ENCODE data around the gene SNX30.

Gene SNX30

DNA sequence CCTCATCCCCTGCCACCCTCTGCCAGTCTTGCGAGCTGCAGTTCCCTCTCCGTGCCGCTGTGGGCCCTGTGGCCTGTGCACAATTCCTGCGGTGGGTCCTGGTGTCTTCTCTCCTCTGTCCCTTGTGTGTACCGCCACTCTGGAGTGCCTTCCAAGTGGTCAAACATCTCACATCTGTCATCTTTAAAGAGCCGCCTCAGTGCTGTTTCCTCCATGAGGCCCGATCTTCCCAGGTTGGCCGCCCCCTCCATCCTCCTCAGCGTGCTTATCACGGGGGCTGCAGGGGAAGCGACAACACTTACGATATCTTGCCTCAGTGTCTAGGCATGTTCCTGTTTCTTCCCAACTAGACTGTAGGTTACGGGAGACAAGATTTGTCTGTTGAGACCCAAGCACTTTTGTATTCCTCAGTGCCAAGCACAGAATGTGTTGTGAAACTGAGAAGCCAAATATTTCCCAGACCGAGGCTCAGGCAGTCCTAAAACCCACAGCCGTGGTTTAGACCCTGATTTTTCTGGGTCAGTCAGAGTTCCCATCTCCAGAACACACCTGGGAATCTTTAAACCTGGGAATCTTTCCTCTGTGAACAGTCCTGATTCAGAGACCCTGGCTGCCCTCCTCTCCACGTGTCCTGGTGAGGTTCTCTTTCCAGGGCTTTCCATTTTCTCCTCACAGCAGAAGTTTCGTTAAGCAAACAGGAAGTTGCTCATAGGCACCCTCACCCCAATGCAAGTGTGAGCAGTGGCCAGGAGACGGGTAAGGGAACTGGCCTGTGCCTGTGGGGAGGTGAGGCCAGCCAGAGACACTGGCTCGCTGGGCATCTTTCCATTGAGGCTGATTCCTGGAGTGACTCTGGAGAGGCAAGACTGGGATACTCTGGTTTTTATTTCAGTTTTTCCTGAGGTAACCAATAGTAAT is 111.3 kb downstream of the SNX30 start:
- DNase-seq: peak; percentile 87

DNA sequence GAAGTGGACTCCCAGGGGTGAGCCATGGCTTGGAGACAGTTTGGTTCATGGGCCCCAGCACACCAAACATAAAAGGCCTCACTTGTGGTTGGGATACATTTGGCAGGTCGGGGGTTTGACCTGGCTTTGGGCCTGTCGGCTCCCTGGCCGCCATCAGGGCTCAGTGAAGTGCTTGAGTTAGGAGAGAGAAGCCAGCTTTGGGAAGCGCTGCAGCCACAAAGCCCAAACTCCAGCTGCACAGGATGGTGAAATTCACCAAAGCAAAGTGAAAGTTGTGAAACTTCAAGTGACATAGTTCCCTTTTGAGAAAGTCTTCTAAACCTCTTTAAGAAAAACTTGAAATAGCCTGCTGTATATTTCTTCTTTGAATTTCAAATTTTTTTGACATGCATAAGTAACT is 112.7 kb downstream of the SNX30 start:
- peak; percentile 98 for DNase-seq

DNA sequence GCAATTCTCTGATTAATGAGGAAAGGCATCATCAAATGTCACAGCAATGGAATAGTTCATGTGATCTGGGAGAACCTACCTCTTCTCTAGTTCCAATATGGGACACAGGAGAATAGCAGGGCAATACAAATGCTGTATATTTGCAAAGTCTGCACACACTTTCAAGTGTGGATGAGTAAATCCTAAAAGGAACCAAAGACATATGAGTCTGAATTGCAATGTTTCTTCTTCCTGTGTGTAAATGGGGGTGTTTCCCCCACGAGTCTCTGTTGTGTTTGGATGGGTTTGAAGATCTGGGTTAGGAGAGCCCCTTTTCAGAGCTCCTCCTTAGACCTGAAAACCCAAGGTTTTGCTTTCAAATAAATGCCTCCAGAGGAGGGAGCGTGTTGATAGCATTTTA is 113.2 kb downstream of the SNX30 start:
- peak; percentile 61 for DNase-seq

DNA sequence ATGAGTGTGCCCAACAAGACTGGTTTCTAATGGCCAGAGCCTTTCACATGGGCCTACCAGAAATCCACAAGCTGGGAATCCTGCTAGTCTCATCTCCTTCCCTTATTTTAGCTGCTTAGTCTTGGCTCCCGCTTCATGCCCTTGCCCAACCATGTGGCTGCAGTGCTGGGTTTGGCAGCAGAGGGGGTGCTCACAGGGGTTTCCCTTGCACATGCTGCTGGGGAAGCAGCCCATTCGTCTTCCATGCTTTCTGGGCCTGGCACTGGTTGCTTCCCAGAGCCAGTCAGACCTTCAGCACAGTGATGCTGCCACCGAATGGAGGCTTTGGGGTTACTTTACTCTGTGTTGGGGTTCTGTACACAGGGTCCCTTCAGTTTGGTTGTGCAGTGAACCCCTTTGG is 113.8 kb downstream of the SNX30 start:
- DNase-seq: peak; percentile 41

DNA sequence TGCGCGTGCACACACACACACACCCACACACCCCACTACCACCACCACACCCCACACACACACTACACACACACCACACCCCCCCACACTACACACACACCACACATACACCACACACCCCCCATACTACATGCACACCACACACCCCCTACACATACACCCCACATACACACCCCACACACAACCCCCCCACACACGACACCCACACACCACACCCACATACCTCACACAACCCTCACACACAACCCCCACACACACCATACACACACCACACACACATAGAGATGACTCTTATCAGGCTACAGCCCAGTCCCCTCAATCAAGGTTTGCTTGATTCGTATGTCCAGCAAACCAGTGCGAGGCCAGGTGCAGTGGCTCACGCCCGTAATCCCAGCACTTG is 114.4 kb downstream of the SNX30 start:
- DNase-seq: no peak

DNA sequence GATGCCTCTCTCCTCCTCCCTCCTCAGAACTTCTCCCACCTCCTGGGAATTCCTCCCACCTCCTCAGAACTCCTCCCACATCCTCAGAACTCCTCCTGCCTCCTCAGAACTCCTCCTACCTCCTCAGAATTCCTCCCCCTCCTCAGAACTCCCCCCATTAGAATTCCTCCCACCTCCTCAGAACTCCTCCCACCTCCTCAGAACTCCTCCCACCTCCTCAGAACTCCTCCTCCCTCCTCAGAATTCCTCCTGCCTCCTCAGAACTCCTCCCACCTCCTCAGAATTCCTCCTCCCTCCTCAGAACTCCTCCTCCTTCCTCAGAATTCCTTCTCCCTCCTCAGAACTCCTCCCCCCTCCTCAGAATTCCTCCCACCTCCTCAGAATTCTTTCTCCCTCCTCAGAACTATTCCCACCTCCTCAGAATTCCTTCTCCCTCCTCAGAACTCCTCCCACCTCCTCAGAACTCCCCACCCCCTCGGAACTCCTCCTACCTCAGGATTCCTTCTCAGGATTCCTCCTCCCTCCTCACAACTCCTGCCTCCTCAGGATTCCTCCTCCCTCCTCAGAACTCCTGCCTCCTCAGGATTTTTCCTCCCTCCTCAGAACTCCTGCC is 116.2 kb downstream of the SNX30 start:
- no peak for DNase-seq

DNA sequence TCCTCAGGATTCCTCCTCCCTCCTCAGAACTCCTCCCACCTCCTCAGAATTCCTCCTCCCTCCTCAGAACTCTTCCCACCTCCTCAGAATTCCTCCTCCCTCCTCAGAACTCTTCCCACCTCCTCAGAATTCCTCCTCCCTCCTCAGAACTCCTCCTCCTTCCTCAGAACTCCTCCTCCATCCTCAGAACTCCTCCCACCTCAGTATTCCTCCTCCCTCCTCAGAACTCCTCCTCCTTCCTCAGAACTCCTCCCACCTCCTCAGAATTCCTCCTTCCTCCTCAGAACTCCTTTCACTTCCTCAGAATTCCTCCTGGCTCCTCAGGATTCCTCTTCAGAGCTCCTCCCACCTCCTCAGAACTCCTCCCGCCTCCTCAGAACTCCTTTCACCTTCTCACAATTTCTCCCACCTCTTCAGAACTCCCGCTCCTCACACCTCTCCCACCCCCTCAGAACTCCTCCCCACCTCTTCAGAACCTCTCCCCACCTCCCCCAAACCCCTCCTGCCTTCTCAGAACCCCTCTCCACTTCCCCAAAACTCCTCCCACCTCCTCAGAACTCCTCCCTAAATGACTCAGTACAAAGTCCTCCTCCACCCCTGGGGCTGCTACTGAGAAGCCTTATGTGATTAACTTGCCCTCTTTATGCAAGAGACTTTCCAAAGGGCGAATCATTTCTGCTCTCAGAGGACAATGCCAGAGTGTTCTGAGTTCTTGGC is 116.9 kb downstream of the SNX30 start:
- DNase-seq: peak; percentile 83

DNA sequence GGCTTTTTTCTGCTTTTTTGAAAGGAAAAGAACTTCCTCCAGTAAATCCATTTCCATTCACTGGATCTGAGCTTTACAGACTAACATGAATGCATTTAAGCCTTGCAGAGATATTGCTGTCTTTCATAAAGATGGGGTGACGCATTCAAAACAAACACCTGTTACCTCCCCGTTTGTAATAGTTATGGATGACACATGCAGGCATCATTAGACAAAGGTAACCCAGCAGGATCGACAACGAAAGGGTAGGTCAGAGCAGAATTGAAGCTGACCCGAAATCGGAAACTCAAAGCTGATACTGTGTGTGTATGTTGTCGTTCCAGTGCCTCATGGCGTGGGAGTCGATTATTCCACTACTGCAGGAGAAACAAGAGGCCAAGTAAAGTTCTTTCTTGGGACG is 117.9 kb downstream of the SNX30 start:
- DNase-seq: no peak

DNA sequence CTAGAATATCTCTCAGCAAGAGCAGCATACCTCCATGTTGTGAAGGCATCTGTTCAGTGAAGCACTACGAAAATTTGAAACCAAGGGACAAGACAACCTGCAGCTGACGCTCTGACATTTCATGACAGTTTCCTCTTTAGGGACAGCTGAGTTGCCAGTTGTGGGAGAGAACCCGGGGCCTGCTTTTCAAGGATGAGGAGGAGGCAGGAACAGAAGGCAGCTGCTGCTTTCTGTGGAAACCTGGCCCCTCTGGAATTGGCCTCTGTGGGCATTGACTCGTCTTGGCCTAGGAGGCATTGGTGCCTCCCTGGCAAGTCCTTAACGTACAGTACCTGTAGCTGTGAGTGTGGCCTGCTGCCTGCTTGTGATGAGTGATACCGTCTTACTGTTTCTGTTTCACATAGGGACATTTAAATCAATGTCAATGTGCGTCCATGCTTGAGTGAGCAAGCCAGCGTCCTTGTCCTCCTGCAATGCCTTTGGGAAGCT is 118.5 kb downstream of the SNX30 start:
- no peak for DNase-seq

DNA sequence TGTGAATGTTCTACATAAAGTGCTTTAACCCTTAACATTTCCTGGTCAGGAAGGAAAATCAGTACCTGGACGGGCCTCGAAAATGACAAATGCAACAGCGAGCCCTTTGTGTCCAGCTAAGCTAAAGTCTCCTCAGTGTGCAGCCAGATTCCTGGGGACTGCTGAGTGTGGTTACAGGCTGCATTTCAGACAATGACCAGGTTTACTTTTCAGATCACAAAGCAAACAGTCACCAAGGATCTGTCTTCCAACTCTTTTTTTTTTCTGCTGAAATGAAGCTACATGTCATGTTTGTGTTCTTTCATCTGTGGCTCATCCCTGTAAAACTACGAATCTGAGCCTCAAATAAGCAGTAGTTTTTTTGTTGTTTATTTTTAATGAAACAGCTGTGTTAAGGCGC is 119.4 kb downstream of the SNX30 start:
- no peak for DNase-seq

DNA sequence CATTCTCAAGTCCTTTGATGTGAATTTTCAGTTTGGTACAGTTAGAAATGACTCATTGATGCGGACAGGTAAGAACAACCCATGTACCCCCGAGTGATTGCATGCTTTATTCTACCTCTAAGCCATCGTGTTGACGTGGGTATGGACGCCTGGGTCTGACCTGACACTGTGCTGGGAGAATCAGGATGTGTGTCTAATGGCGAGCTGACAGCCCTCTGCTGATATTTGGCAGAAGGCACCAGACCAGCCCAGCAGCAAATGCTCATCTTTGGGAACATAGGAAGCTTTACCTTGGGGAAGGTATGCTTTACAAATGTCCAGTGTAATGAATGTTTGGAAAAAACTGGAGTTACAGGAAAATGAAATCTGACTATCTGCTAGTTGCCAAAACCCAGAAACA is 120.0 kb downstream of the SNX30 start:
- no peak for DNase-seq

DNA sequence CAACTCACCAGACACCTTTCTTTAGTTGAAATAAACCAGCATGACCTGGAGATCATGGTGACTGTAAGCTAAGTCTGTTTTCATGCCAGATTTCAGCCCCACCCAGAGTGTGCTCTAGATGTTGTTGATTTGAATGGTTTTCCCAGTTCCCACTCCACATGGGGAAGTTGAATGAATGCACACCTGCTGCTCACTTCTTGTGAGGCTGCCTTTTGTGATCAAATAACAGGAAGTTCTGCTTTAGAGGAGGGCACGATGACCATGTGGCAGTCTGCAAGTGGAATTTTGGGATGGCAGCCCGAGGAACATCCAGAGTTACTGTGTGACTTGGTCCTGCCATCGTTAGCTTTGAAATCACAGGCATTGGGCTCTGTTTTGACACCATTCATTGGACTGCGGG is 121.5 kb downstream of the SNX30 start:
- DNase-seq: peak; percentile 18

DNA sequence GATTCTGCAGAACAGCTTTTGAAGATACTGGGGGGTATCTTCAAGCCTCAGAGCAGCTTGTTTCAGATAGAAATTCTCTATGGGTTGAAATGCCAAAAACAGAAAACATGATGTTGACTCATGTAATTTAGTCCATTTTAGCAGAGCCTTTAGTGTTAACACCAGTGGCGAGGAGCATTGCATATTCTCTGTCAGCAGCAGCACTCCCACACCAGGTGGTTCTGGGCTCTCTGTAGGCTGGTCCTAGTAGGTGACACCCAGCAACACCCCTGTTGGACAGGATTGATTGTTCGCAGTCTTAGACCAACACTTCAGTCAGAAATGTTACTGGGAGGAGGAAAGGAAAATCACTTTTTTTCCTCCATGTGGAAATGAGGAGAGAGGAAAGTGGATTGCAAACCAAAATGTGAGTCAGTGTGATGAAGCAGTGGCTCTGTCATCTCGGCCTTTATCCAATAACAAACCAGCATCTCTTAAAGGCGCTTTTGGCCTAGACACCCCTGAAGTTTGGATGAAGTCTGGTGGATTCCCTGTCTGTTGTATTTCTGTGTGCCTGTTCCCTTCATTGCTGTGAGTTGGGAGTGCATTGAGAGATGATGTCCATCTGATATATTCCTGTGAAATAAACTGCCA is 123.3 kb downstream of the SNX30 start:
- no peak for DNase-seq

DNA sequence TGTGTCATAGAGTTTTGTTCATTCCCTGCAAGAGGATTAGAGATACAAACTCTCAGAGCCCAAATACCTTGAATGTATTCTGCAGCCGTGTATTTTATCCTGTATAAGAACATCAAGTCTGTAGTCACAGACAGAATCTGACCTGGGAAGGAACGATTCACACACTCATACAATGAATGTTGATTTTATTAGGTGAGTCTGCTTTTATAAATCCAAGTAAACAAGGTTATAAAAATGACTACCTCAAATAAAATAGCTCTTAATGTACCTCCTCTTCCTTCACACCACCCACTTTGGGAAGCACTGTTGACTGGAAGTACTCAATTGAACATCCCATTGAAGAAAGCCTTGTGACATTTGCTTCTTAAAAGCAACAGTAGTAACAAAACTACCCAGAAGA is 128.2 kb downstream of the SNX30 start:
- DNase-seq: no peak

DNA sequence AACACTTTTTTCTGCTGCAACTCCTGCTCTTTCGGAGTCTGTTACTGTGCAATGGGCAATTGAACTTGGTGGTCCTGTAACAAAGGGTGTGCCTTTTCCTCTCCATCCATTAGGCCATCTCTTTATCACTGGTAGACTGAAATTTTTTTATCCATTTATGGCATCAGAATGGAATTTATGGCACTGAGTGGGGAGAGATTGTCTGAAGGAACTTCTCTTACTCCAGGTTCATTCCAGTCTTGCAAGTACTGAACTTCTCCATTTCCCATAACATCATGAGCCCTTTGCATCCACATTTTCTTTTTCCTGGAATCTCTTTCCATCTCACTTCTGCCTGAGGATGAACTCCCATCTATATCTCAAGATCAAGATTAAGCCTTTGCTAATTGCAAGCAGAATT is 130.1 kb downstream of the SNX30 start:
- DNase-seq: no peak

DNA sequence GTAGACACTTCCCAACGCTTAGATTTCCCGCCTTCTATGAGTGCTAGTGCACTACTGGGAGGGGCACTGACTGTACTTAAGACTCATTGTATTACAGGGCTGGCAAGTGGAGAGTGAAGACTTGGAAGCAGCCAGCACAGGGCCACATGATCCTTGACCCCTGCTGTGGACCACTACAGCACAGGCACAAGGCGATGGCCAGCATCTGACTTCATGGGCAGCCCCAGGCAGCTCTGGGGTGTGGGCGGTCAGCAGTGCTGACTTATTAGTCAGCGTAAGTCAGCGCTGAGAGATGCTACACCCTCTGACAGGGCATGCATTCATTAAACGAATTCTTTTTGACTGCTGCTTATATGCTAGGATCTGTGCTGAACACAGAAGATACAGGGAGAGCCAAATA is 130.8 kb downstream of the SNX30 start:
- no peak for DNase-seq

DNA sequence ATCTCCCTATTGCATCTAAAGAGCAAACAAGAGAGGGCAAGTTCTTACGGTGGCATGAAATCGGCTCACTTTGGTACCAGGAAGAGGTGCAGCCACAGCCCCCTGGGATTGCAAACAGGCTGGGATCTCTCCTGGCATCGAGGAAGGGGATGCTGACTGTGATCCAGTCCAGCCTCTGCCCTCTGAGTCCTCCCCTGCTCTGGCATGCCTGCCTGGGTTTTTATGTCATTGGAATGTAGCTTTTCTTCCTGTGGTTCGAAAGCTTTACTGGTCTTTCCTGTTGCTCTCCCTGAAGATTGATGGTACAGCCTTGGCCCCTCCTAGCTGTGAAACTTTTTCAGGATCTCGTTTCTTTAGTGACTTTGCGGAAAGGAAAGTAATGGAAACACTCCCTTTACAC is 133.5 kb downstream of the SNX30 start:
- DNase-seq: no peak

DNA sequence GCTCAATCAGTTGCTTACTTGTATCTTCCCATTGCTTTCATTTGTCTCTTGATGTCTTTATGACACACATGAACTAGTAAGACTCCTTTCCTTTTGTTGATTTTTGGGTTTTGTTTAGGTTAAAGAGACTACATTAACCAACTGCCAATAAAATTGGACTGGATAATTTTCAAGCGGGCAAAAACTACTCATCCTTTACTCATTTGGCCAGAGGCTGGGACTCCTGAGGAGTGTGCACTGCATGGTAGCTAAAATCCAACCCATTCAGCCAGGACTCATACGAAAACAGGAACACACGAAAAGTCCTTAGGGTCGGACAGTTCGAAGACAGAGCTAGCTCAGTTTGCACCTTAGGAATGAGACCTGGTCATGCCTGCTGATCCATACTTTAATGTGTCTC is 134.2 kb downstream of the SNX30 start:
- DNase-seq: no peak

DNA sequence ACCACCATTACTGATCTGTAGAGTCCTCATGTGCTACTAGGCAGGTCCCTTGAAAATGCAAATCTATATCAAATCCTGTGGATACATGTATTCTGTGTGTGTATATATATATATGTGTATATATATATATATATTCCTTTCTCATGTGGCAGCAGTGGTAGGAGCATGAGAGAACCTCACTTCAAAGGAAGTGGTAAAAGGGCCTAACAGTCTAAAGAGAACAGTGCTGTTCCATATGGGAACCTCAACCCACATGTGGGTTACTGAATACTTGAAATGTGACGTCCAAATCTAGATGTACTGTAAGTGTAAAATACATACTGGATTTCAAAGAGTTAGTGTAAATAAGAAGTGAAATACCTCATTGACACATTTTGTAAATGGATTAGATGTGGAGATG is 134.8 kb downstream of the SNX30 start:
- peak; percentile 54 for DNase-seq

DNA sequence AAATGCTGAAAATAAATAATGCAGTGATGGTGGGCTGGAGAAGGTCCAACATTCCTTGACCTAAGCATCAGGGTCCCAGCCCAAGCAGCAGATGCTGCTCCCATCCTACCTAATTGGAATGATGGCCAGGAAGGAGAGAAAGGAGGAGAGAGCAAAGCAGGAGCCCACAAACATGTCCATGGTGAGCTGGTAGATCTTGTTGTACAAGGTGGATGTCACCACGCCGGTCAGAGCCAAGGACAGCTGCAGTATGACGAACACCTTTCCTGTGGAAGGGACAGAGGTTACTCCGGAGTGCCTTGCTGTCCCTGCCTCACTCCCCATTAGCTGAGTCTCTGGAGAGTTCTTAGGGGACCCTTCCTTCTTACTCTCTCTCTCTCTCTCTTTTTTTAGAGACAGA is 135.8 kb downstream of the SNX30 start:
- DNase-seq: no peak

DNA sequence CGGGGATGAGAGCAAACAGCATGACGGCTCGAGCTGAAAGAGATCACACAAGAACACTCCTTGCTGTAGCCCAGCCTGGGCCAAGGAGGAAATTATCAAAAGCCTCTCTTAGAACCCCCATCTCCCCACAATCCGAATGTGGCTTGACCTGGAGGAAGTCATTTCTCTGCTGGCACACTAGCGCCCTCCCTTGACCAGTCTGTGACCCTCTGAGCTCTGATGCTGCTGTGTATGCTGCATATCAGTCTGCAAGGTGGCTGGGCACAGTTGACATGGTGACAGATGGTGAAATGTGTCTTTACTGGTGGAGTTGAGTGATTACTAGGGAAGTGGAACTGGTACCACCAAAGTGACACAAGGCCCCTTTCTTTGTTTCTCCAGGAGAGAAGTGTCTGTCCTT is 136.8 kb downstream of the SNX30 start:
- DNase-seq: peak; percentile 96

DNA sequence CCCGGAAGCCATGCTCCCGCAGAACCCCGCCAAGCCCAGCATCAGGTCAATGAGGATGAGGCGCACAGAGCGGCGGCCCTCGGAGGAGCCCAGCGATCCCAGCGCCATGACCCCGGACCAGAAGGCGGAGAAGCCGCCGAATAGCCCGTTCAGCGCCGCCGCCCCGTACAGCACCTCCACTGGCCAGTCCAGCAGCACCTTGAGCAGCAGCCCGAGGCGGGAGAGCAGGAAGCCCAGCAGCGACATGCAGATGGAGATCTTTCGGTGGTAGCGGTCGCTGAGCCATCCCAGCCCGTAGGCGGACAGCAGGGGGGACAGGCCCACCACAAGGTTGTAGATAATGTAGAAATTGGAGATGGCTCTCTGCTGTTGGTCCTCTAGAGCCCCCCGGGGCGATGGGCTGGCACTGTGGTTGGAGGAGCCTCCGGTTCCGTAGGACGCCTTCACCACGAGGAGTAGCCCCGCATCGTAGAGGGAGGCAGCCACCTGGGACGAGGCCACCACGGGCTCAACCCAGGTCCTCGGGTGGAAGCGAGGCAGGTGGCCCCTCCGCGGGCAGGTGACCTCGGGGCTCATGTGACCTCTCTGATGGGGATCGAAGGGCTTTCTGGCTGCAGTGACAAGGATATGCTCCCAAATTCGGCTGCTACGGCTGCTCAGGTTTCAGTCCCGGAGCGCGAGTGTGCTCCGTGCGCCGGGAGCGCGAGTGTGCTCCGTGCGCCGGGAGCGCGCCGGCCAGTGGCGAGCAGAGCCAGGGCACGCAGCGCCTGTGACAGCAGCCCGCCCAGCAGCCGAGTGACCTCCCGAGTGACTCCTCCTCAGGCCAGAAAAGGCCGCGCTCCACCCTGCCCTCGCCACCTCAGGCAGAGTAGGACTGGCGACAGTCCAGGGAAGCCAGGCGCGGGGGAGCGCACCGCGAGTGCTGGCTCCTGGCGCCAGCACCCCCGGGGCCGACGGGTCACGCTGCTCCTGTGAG is 139.8 kb downstream of the SNX30 start, which contains the start of gene SLC46A2:
Gene SLC46A2, minus strand, starts transcription at position 771 of the 976 bp plus-strand sequence. Its CDS starts 195 bp downstream, at position 576.
- DNase-seq: no peak
